Stimulated activated naive B cell treated with anti-CD40 and anti-IgM and Interleukin-4, amounts not matched to agents 10 μg/mL and 1 μg/mL and 100 μg/mL, for 72 hours (primary cell): Measurements from ENCODE around the gene MGP.

Experiments
- ATAC-seq, 2 donors: fragments of 150-1000 bp; cut with Tn5 transposase; replicated peaks; 2 replicates each; pipeline ENCODE4 v1.10.0; 2021; ENCODE audit warnings: moderate library complexity in 1 of 2
- DNase-seq: peaks from one replicate; pipeline ENCODE4 v3.0.0; 2021
- H3K27ac Mint-ChIP-seq: one replicate; pipeline ENCODE4 v1.8.0; 2022; ENCODE audit warnings: mild to moderate bottlenecking, mixed read lengths
- H3K27me3 Mint-ChIP-seq, 2 donors: one replicate each; pipeline ENCODE4 v1.8.0; 2022; ENCODE audit warnings: mixed read lengths in 2 of 2
- H3K36me3 Mint-ChIP-seq, 2 donors: one replicate each; pipeline ENCODE4 v1.8.0; 2022; ENCODE audit warnings: mixed read lengths in 2 of 2, mild to moderate bottlenecking in 1 of 2
- H3K4me1 Mint-ChIP-seq, 2 donors: one replicate each; pipeline ENCODE4 v1.8.0; 2022; ENCODE audit warnings: mixed read lengths in 2 of 2, mild to moderate bottlenecking in 1 of 2
- H3K4me3 Mint-ChIP-seq, 2 donors: one replicate each; pipeline ENCODE4 v1.8.0; 2022; ENCODE audit warnings: mild to moderate bottlenecking in 2 of 2, mixed read lengths in 2 of 2, moderate library complexity in 1 of 2
- H3K9me3 Mint-ChIP-seq, 2 donors: one replicate each; pipeline ENCODE4 v1.8.0; 2022; ENCODE audit warnings: mixed read lengths in 2 of 2, mild to moderate bottlenecking in 1 of 2

The MGP gene

DNA sequence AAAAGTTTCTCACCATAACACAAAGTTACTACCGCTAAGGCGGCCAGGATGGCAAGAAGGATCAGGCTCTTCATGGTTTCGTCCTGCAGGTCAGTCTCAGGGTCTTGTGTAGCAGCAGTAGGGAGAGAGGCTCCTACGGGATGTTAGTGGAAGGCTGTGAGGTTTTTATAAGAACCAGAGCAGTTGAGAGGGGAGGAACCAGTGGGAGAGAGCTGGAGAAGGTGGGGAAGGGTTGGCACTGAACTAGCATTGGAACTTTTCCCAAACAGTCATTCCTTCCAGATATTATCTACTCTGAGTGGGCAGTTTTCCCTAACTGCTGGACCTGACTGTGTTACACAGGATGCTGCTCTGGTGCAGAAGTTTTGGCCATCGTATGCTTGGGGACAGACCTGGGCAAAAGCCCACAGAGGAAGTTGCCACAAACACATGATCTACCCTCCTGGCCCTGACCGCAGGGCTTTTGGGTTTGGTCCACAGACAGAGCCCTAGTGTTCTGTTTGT lies at the start of gene MGP:
TSS of gene MGP (minus strand) at position 137 of the 504 bp plus-strand sequence. CDS start at position 74, 63 bp downstream.
- Mint-ChIP-seq H3K36me3 (no peaks in the 10 kb centered on the region), H3K4me1 (peaks cover 15 to 32% of the 10 kb centered on the region in 2 donors), H3K4me3 (peak within 1 kb of the TSS in 1 of 2 donors; percentile 17), H3K27ac (peak within 1 kb of the TSS; percentile 70), H3K27me3 (peaks cover 19 to 24% of the 10 kb centered on the region in 2 donors), H3K9me3 (no peaks in the 10 kb centered on the region)
- DNase-seq, result no peak
- no peak for ATAC-seq

DNA sequence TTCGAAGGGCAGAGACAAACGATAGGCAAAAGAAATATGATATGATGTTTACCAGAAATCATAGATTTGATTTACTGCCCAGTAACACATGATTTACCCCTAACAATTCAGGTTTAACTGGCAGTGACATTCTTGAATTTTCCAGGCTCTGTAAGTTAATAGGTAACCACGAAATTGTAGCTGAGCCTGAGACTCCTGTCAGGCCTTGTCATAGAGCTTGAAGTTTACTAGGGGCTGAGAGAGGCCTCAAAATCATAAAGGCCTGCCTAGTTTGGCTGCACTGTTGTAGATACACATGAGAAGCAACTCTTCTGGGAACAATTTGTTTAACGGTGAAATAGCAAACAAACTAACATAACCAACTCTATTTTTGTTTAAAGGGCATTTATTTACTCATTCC lies 49.4 kb upstream of the MGP start:
- DNase-seq, result no peak
- Mint-ChIP-seq H3K9me3 (peaks cover 0 to 4% of the 10 kb centered on the region in 2 donors), H3K4me3 (no peak overlapping the region), H3K4me1 (peaks cover 15 to 33% of the 10 kb centered on the region in 2 donors), H3K27ac (no peak overlapping the region), H3K36me3 (peaks cover 31 to 46% of the 10 kb centered on the region in 2 donors), H3K27me3 (no peaks in the 10 kb centered on the region)
- no peak for ATAC-seq

DNA sequence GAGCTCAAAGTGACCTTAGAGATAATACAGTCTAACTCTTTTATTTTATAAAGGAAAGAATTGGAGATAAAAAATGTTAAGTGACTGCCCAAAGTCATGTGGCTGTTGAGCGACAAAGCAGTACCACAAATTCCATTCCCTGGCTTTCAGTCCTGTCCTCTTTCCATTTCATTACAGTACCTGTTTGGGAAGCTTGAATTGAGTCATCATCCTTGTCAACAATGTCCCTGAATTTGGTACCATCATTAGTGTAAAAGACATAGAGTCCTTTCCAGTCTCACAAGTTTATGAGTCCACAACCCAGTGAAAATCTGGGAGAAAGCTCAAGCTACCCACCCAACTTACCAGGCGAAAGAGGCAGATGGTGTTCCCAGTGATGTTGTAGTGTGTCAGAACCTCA lies 48.9 kb upstream of the MGP start:
- Mint-ChIP-seq H3K36me3 (peaks cover 28 to 40% of the 10 kb centered on the region in 2 donors), H3K27ac (no peak overlapping the region), H3K9me3 (peaks cover 0 to 4% of the 10 kb centered on the region in 2 donors), H3K4me1 (peaks cover 14 to 28% of the 10 kb centered on the region in 2 donors), H3K27me3 (no peaks in the 10 kb centered on the region), H3K4me3 (no peak overlapping the region)
- ATAC-seq (no peak), DNase-seq (no peak)

DNA sequence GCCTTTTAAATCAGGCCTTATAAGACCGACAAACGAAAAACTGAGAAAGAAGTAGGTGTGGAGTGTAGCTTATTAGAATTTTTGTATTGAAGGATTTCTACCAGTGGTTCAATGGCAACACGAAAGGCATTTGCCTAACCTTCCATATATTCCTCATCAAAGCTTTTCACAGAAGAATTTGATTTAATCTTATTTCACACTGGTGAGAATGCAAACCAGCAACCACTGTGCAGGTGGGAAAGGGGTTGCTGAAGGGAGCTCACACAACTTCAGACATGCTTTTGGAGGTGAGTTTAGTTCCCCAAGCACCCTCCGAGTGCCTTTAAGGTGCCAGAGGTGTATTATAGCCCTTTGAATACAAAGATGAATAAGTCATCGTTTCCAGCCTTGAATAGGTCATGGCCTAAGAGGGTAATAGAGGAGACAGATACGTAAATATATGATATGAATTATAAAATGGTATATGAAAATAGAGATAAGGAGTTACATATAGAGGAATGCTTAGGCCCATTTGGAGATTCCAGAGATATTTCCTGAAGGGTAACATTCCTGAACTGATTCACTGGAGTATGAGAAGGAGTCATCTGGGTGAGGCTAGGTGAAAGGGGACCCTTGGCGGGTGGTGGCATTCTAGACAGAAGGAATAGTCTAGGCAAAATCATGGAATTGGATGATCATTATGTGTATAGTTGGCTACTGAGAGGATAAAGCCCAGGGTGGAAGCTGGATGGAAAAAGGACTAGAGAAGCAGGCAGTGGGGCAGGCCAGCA lies 46.3 kb upstream of the MGP start:
- peaks cover 20 to 37% of the 10 kb centered on the region in 2 donors for H3K36me3 Mint-ChIP-seq
- ATAC-seq (no peak), DNase-seq (no peak)
- H3K9me3 Mint-ChIP-seq, result no peaks in the 10 kb centered on the region
- H3K27me3 Mint-ChIP-seq, result no peaks in the 10 kb centered on the region
- peaks cover 3 to 13% of the 10 kb centered on the region in 2 donors for H3K4me1 Mint-ChIP-seq
- H3K27ac Mint-ChIP-seq, result no peak overlapping the region
- H3K4me3 Mint-ChIP-seq, result no peak overlapping the region

GRCh38 chr12:14931359-14931758 lies 45.7 kb upstream of the MGP start:
- Mint-ChIP-seq H3K9me3 (no peaks in the 10 kb centered on the region), H3K36me3 (peaks cover 18 to 31% of the 10 kb centered on the region in 2 donors)
- ATAC-seq, result no peak

DNA sequence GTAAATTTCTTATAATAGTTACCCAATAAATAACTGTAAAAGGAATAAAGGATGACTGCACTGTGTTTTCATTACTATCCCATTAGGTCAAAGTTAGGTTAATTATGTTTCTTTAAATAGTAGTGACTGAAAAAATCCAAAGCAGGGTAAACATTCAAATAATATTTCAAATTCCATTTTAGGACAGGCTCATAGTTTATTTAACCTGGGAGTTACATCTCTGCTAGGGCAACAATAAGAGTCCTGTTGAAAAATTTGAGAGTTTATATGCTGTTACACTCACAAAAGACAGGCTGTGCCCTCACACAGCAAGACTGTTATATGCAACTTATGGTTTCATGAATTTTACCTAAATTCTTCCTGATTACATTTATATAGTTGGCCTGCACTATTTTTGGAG lies 44.6 kb upstream of the MGP start:
- Mint-ChIP-seq H3K27me3 (no peaks in the 10 kb centered on the region), H3K9me3 (no peaks in the 10 kb centered on the region), H3K36me3 (peaks cover 18 to 30% of the 10 kb centered on the region in 2 donors), H3K4me1 (peaks cover 3 to 10% of the 10 kb centered on the region in 2 donors), H3K27ac (no peak overlapping the region), H3K4me3 (no peak overlapping the region)
- DNase-seq (no peak), ATAC-seq (no peak)

More at GRCh38 chr12:14931359-14931758, 45.7 kb upstream of the MGP start:
- Mint-ChIP-seq H3K4me1 (peaks cover 3 to 10% of the 10 kb centered on the region in 2 donors), H3K4me3 (no peak overlapping the region), H3K27ac (no peak overlapping the region), H3K27me3 (no peaks in the 10 kb centered on the region)
- DNase-seq, result no peak

GRCh38 chr12:14928931-14929330 lies 43.3 kb upstream of the MGP start:
- Mint-ChIP-seq H3K27me3 (no peaks in the 10 kb centered on the region), H3K4me3 (no peak overlapping the region), H3K36me3 (peaks cover 17 to 27% of the 10 kb centered on the region in 2 donors), H3K9me3 (no peaks in the 10 kb centered on the region), H3K4me1 (peaks cover 3 to 10% of the 10 kb centered on the region in 2 donors), H3K27ac (no peak overlapping the region)
- ATAC-seq (no peak), DNase-seq (no peak)

GRCh38 chr12:14927267-14927666 lies 41.6 kb upstream of the MGP start:
- Mint-ChIP-seq H3K4me3 (no peak overlapping the region), H3K4me1 (peaks cover 3 to 10% of the 10 kb centered on the region in 2 donors), H3K9me3 (no peaks in the 10 kb centered on the region), H3K27me3 (no peaks in the 10 kb centered on the region), H3K36me3 (peaks cover 10 to 15% of the 10 kb centered on the region in 2 donors), H3K27ac (no peak overlapping the region)
- DNase-seq (no peak), ATAC-seq (peak; percentile 54 to 76)

DNA sequence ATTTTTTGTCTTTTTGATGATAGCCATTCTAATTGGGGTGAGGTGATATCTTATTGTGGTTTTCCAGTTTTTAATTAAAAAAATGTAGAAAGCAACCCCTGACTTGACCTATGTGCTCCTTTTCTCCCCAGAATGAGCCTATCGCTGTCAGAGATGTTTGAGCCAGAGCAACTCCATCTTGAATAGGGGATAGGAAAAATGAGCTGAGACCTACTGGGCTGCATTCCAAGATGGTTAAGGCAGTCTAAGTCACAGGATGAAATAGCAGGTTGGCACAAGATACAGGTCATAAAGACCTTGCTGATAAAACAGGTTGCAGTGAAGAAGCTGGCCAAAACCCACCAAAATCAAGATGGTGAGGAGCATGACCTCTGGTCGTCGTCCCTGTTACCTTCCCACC lies 38.9 kb upstream of the MGP start:
- Mint-ChIP-seq H3K36me3 (peaks cover 7 to 14% of the 10 kb centered on the region in 2 donors), H3K27ac (no peak overlapping the region), H3K9me3 (no peaks in the 10 kb centered on the region), H3K4me1 (peaks cover 11 to 20% of the 10 kb centered on the region in 2 donors), H3K4me3 (no peak overlapping the region), H3K27me3 (no peaks in the 10 kb centered on the region)
- ATAC-seq, result no peak
- no peak for DNase-seq

DNA sequence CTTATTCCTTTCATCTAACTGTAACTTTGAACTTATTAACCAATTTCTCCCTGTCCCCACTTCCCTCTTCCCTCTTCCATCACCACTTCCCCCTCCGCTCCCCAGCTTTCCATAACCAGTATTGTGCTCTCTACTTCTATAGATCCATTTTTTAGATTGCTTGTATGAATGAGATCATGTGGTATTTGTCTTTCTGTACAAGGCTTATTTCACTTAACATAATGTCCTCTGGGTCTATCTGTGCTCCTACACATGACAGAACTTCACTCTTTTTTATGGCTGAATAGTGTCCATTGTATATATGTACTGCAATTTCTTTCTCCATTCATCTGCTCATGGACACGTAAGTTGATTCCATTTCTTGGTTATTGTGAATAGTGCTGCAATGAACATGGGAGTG lies 38.3 kb upstream of the MGP start:
- Mint-ChIP-seq H3K27me3 (no peaks in the 10 kb centered on the region), H3K4me1 (peaks cover 11 to 20% of the 10 kb centered on the region in 2 donors), H3K9me3 (no peaks in the 10 kb centered on the region), H3K36me3 (peaks cover 7 to 19% of the 10 kb centered on the region in 2 donors), H3K27ac (no peak overlapping the region), H3K4me3 (no peak overlapping the region)
- ATAC-seq (no peak), DNase-seq (no peak)

- Mint-ChIP-seq H3K4me3 (no peak overlapping the region), H3K36me3 (peaks cover 19 to 33% of the 10 kb centered on the region in 2 donors), H3K4me1 (peaks cover 8 to 10% of the 10 kb centered on the region in 2 donors), H3K9me3 (no peaks in the 10 kb centered on the region), H3K27ac (no peak overlapping the region), H3K27me3 (no peaks in the 10 kb centered on the region)
- DNase-seq, result no peak
- peak in 1 of 2 donors; percentile 36 for ATAC-seq
Observed at GRCh38 chr12:14921218-14921617, 35.6 kb upstream of the MGP start.

DNA sequence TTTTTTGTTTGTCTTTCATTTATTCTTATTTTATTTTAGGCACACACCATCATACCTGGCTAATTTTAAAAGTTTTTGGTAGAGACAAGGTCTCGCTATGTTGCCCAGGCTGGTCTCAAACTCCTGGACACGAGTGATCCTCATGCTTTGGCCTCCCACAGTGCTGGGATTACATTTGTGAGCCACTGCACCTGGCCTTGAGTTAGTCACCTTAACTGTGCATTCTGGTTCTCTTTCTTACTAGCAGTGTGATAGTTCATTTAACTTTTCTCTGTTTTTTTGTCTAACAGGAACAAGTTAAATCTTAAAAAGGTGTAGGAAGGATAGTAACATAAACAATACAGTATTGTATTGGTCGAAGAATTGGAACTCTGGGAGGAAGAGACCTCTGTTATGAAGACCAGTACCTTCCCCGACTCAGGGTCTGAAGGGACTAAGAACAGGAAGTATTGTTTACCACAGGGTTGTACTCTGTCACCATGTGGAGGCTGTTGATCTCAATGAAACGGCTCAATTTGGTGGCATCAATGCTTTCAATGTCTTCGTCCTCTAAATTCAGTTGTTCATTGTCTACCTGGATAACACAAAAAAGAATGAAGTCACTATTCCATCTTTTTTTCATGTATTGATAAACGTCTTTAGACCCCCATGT lies 34.9 kb upstream of the MGP start:
- Mint-ChIP-seq H3K27ac (no peak overlapping the region), H3K4me1 (peaks cover 8 to 10% of the 10 kb centered on the region in 2 donors), H3K4me3 (no peak overlapping the region), H3K27me3 (no peaks in the 10 kb centered on the region), H3K36me3 (peaks cover 21 to 37% of the 10 kb centered on the region in 2 donors), H3K9me3 (no peaks in the 10 kb centered on the region)
- ATAC-seq (peak; percentile 58 to 67), DNase-seq (no peak)

GRCh38 chr12:14919455-14919854 lies 33.8 kb upstream of the MGP start:
- H3K27me3 Mint-ChIP-seq, result no peaks in the 10 kb centered on the region
- ATAC-seq, result no peak
- peaks cover 8 to 10% of the 10 kb centered on the region in 2 donors for H3K4me1 Mint-ChIP-seq
- DNase-seq, result no peak
- no peaks in the 10 kb centered on the region for H3K9me3 Mint-ChIP-seq
- no peak overlapping the region for H3K4me3 Mint-ChIP-seq
- H3K27ac Mint-ChIP-seq, result no peak overlapping the region
- peaks cover 22 to 42% of the 10 kb centered on the region in 2 donors for H3K36me3 Mint-ChIP-seq

DNA sequence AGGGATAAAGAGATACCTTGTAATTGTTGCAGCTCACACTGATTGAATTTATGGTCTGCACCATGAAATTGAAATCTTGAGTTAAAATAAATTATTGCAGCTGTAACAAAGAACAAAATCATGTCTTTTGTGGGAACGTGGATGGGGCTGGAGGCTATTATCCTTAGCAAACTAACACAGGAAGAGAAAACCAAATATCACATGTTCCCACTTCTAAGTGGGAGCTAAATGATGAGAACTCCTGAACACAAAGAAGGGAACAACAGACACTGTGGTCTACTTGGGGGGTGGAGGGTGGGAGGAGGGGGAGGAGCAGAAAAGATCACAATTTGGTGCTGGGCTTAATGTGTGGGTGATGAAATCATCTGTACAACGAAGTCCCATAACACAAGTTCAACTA lies 30.1 kb upstream of the MGP start:
- peaks cover 34 to 63% of the 10 kb centered on the region in 2 donors for H3K36me3 Mint-ChIP-seq
- H3K9me3 Mint-ChIP-seq, result peaks cover 0 to 3% of the 10 kb centered on the region in 2 donors
- no peak for ATAC-seq
- no peak for DNase-seq
- H3K27me3 Mint-ChIP-seq, result no peaks in the 10 kb centered on the region
- no peak overlapping the region for H3K4me3 Mint-ChIP-seq
- H3K27ac Mint-ChIP-seq, result no peak overlapping the region
- H3K4me1 Mint-ChIP-seq, result peaks cover 2 to 5% of the 10 kb centered on the region in 2 donors
